NCI-H748 treated with DMSO at 0.1 percent for 48 hours (cell line): ENCODE results near the gene NECAB2.
A peak's percentile ranks its signal among the peaks of the same experiment; 100 is the strongest.

ENCODE experiments used
- DNase-seq: peaks from one replicate; lab custom pipeline; 2025; lab: John Stamatoyannopoulos, UW

NECAB2 gene

GRCh38 chr16:83967838-83968305 lies at the start of gene NECAB2:
TSS of gene NECAB2 (plus strand) at chr16:83968244. CDS start at chr16:83968649, 405 bp downstream.
- no peak for DNase-seq

DNA sequence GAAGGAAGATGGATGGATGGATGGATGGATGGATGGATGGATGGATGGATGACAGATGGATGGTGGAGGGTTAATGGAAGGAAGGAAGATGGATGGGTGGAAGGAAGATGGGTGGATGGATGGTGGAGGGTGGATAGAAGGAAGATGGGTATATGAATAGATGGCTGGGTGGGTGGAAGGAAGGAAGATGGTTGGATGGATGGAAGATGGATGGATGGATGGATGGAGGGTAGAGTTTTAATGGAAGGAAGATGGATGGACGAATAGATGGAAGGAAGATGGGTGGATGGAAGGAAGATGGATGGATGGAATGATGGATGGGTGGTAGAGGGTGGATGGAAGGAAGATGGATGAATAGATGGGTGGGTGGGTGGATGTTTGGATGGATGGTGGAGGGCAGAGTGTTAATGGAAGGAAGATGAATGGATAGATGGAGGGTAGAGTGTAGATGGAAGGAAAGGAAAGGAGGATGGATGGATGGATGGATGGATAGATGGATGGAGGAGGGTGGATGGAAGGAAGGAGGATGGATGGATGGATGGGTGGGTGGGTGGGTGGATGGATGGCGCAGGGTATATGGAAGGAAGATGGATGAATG lies 47.1 kb upstream of the NECAB2 start:
- no peak for DNase-seq

- DNase-seq, result no peak
These were observed 44.3 kb upstream of the NECAB2 start for GRCh38 chr16:83923581-83924365.

DNA sequence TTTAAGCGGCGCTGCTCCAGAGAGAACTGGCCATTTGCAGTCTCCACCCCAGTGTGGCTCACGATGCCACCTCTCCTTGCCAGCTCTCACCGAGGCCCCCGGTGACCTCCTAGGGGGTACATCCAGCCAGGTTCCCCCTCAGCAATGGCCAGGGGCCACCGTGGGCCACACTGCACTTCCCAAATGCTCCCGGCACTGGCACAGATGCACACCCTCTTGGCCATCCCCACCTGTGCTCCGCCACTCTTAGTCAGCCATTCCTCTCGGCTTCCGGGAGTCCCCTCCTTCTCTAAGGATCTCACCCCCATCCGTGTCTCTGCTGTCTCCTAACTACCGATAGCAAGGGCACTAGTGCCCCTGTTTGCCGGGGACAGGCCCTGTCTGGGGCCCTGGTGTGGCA lies 43.4 kb upstream of the NECAB2 start:
- DNase-seq, result no peak

- DNase-seq, result no peak
These were observed 42.7 kb upstream of the NECAB2 start for GRCh38 chr16:83925095-83925905.

DNA sequence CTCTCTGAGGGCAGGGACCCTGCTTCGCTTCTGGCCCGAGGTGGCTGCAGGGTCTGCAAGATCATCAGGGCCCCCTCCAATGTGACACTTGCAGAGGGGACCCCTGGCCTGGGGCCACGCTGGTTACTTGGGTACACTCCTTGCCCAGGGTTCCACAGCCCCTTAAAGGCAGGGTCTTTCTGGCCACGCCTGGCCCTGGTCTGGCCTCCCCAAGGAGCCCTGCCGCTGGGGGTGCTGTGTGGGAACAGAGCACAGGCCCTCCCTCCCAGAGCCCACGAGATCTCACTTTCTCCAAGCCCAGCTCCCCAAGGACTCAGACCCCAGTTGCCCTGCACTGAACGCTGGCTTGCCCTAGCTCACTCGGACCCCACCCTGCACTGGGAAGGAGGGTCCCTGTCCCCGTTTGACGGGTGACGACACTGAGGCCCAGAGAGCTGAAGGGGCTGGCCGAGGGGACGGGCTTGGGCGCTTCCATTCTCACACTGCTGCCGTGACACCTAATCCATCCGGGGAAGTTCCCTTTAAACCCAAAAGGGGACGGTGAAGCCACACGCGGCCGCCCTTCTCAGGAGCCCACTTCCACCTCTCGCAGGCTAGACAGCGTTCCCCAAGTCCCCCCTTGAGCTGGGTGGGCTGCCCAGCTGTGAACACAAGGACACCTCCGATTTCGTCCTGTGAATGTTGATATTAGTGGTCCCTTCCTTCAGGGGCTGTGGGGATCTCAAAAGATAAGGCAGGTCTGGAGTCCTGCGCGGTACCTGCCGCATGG lies 41.9 kb upstream of the NECAB2 start:
- DNase-seq, result no peak

DNA sequence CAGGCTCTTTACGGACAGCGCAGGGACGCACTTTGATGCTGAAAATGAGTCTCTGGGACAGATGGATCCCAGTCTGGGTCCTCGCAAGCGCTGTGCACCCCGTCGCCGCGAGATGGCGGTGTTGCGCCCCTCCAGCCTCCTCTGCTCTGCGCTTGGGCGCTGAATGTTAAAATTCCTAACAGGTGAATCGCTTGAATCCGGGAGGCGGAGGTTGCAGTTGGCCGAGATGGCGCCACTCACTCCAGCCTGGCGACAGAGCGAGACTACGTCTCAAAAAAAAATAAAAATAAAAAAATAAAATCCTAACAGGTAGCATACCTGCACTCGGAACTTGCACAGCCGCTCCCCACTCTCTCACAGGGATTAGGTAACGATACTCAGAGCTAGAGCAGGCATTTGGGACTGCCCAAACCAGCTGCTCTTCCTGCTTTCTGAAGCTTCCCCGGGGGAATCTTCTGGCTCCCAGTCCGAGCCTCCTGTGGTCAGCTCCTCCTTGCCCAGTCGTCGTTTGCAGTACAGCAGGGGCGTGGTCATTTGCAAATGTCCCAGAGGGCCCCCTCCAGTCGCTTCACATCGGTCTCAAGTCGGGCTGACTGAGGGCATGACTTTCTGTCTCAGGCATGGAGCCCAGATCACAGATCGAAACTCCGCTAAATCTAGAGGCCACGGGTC lies 41.2 kb upstream of the NECAB2 start:
- peak; percentile 34 for DNase-seq

- DNase-seq, result no peak
These were observed 39.5 kb upstream of the NECAB2 start for GRCh38 chr16:83928341-83929055.

GRCh38 chr16:83929811-83930555 lies 38.1 kb upstream of the NECAB2 start:
- DNase-seq, result no peak

DNA sequence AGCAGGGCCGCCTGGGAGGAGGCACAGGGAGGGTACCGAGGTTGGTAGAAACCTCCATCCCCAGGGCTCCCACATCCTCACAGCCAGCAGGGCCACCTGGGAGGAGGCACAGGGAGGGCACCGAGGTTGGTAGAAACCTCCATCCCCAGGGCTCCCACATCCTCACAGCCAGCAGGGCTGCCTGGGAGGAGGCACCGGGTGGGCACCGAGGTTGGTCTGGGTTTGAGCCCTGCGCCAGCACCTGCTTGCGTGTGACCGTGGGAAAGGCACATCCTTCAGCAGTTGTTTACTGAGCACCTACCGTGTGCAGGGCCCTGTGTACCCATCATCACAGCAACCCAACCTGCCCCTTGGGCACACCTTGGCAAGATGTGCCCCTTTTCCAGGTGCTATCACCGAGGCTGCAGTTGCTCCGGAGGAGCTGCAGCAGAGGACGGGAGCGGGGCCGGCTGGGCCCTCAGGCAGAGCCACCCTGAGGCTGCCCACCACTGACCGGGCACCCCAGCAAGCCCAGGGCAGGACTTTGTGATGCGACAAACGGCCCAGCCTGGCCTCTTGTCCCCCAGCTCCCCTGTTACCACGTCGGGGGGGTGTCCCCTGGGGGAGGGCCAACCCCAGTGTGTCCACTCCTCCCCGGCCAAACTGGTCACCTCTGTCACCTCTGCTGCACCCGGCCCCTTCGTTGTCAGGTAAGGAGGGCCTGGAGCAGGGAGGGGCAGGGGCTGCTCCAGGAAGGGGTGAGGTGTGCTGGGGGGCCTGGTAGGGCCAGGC lies 37.1 kb upstream of the NECAB2 start:
- DNase-seq, result no peak

DNA sequence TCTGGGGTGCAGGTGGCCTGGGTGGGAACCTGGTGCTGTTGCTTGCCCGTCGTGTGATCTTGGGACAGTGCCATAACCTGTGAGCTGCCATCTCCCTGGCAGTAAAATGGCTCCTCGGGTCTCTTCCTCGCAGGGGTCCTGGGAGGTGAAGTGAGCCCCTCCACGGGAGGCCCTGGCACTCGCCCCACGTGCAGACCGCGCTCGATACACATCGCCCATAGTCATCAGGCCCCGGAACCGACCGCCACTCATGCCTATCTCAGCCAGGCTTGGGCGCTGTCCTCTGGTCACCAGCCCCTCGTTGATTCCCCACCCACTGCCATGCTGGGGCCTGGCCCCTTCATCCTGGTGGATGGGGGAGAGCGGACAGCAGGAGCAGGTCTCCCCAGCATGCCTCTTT lies 36.5 kb upstream of the NECAB2 start:
- DNase-seq, result no peak

DNA sequence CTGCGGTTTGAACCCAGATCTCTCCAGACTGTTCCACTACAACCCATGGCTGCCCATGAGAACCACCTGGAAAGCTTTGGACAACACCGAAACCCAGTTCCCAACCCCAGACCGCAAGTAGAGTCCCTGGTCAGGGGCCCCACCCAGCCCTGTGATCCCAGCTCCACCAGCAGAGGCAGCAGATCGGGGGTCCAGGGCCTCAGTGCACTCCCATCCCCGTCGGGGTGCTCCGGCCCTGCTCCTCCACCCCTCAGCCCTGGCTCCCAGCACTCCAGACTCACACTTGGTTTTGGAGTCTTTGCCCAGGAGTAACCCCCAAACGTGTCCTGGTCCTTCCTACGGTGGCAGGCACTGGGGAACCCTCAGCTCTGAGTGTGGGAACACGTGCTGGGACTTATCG lies 35.7 kb upstream of the NECAB2 start:
- DNase-seq, result no peak

DNA sequence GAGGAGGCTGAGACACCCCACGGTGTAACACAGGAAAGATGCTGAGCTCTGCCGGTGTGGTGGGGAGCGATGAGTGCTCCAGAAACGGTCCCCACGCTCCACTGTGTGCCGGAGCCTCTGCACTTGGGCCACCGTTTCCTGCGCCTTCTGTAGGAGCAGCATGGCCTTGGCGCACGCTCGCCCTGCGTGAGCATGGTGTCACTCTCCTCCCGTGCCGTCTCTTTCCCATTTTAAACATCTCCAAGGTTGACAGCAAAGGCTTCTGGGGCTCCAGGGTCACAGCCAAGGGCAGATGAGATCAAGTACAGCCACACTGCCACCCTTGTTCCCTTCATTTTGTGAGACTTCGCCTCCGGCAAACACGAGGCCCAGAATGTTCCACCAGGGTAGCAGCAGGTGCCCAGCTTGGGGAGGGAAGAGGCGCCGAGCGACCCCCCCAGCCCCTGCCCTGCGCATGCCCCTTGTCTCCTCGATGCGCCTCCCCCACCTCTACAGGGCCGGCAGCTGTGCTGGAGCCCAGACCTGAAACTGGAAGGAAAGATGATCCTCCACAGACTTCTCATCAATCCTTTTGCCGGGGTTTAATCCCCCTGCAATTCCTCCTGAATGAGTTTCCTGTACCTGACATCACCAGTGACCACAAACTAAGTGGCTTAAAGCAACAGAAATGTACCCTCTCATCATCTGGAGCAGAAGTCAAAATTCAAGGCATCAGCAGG lies 34.9 kb upstream of the NECAB2 start:
- no peak for DNase-seq

DNA sequence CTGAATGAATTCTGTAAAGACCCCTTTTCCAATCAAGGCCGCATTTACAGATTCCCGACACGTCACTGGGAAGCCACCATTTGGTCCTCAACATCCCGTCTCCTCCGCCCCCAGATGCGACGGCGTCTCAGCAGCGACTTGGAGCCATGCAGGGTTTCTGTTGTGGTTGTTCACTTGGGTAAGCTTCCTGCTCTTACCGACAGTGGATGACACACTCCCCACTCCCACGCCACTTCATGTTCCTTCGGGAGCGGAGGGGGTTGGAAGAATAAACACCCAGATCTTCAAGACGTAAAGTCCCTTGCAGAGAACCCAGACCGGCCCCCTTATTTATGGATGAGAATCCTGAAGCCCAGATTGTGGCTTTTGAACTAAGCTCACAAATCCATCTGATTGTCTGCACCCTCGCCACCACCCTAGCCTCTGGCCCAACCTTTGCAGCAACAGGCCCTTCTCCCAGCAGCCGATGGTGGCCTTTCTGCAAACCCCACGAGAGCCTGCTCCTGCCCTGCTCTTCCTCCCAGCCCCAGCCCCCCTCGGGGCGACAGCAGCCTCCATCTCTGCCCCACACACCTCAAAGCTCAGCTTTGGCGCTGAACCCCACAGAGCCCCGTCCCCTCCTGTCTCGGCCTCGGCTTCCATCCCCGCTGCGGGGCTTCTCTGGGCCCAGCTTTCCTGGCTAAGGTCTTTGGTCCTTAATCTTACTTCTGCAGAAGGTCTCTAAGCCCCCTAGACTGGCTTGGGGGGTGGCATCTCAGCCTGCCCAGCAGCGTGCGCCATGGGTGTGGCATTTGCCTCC lies 34.0 kb upstream of the NECAB2 start:
- DNase-seq, result no peak

GRCh38 chr16:83934684-83934977 lies 33.4 kb upstream of the NECAB2 start:
- DNase-seq, result no peak

DNA sequence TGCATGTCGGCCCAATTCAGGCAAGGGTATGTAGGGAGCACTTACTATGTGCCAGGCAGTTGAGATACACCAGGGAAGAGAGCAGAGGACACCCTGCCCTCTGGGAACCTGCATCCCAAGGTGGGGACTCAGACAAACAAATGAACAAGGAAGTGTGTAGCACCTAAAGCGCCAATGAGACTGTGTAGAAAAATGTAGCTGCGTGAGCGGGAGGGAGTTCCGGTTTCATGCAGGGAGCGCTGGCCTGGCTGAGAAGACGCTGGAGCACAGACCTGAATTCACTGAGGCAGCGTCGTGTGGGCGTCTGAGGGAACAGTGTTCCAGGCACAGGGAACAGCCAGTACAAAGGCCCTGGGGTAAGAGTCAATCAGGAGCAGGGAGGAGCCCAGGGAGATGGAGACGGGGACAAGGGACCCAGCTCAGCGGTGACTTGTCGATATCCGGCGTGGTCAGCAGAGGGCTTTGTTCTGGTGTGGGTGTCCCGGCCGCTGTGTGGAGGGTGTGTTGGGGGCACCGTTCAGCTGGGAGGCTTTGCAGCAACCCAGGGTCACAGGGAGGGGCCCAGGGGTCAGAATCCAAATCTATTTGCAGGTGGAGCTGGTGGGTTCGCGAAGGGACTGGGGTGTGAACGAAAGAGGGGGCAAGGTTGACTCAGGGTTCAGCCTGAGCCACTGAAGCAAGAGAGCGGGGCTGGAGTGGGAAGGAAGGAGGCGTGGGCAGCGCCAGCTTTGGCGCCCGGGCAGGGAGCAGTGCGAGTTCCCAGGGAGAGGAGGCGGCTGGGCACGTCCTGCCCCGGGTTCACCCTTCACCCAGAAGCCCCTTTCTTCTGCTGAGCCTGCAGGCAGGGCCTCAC lies 32.8 kb upstream of the NECAB2 start:
- no peak for DNase-seq

- no peak for DNase-seq
These were observed 32.2 kb upstream of the NECAB2 start for GRCh38 chr16:83935858-83936255.
